ENCODE measurements around the gene COL23A1. TPM values are rescaled to one million over a fixed set of nuclear protein-coding genes. Genes with fewer than 3 reads are reported as not detected.

COL23A1 gene
- total and polyA plus RNA-seq, 2 donors = 0.87 to 0.90 TPM

DNA sequence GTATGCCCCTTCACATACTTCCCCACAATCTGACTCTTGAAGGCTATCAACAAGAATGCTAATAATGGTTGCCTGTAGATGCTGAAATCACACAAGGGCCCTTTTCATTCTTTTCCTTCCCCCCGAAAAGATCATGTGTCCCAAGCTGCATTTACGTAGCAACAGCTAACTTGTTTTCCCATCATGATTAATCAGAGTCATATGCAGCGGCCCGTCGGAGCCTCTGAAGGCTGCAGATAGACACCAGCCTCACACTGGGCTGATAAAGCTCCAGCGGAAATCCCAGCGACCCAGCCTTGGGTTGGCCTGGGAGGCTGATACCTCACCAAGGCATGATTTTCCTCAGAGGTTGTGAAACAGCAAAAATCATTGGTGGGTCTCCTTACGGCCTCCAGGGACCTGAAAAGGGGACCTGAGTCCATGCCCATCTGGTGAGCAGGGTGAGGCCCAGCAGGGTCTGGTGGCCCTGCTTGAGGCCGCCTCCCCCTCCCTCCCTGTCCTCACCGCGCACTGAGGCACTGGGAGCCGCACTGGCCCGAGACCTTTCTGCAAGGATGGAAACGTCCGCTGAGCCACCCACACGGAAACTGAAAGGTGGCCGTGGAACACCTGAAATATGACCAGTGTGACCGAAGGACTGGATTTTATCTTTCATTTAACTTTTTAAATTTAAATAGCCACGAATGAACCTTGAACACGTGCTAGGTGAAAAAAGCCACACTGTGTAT, 243.4 kb downstream of the COL23A1 start:
- Histone ChIP-seq H3K36me3 (ENCODE audit: insufficient read depth) (no peaks in the 10 kb centered on the region), H3K4me1 (ENCODE audit: insufficient read depth) (no peaks in the 10 kb centered on the region), H3K27ac (ENCODE audit: low read depth) (no peak overlapping the region), H3K4me3 (ENCODE audit: low read depth, low read length) (no peak overlapping the region)
- 87% methylated on average over 20 of the region's 20 CpGs for WGBS
- no peak for DNase-seq (ENCODE audit: extremely low spot score)

DNA sequence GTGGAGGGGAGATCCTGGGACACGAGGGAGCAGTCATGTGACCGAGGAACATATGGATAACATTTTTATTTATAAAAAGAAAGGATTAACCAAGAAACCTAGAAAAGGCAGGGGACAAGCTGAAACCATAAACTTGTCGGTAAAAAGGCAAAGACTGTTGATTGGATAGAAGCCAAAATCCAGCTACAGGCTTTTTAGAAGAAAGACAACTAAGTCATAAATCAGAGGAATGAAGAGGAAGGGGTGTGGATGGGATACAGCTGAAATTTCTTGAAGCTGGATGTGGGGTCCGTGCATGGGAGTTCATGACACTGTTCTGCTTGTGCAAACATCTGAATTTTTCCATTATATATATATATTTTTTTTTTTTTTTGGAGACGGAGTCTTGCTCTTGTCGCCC, 246.9 kb downstream of the COL23A1 start:
- Histone ChIP-seq H3K27ac (ENCODE audit: low read depth) (no peak overlapping the region), H3K4me3 (ENCODE audit: low read depth, low read length) (no peak overlapping the region), H3K4me1 (ENCODE audit: insufficient read depth) (no peaks in the 10 kb centered on the region), H3K36me3 (ENCODE audit: insufficient read depth) (no peaks in the 10 kb centered on the region)
- 45% methylated on average over 6 of the region's 6 CpGs for WGBS
- no peak for DNase-seq (ENCODE audit: extremely low spot score)

DNA sequence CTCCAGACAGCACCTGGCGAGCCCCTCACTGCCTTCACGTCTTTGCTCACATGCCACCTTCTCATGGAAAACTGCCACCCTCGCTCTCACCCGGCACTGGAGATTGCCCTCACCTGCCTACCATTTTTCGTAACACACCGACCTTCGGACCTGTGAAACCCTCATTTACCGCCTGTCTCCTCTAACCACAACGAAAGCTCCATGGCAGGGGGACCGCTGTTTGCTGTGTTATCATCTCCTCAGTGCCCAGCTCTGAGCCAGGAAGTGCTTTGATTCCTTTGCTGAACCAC, 248.4 kb downstream of the COL23A1 start:
- DNase-seq (ENCODE audit: extremely low spot score) = no peak
- Histone ChIP-seq H3K27ac (ENCODE audit: low read depth) (no peak overlapping the region), H3K4me1 (ENCODE audit: insufficient read depth) (no peaks in the 10 kb centered on the region), H3K36me3 (ENCODE audit: insufficient read depth) (no peaks in the 10 kb centered on the region), H3K4me3 (ENCODE audit: low read depth, low read length) (no peak overlapping the region)
- 92% methylated on average over 10 of the region's 10 CpGs for WGBS

DNA sequence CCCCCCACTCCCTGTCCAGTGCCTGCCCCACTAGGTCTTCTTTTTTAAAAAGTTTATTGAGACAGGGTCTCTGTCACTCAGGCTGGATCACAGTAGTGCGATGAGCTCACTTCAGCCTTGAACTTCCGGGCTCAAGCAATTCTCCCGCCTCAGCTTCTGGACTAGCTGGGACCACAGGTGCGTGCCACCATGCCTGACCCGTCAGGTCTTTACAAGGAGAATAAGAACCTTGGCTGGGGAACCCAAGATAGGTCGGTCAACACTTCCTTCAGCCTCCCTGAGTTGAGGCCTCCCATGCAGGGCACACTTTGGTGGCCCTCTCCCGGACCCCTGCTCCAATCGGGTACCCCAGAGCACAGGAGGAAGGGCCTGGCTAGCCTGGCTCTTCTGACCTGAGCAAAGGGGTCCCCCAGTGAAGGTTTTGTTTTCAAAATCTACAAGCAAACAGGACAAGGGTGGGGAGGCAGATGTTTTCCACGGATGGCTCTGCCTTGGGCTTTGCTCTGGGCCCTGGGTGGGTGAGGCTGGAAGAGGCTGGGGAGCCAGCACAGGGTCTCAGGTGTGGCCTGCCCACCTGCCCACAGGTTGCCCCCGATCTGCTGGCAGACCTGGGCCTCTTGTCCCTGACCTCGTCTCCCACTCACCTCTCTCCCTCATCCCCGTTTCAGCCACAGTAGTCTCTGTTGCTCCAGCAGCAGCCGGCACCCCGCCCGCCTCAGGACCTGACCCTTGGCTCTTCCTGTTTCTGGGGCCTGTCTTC, 248.9 kb downstream of the COL23A1 start:
- Histone ChIP-seq H3K27ac (ENCODE audit: low read depth) (no peak overlapping the region), H3K36me3 (ENCODE audit: insufficient read depth) (no peaks in the 10 kb centered on the region), H3K4me1 (ENCODE audit: insufficient read depth) (no peaks in the 10 kb centered on the region), H3K4me3 (ENCODE audit: low read depth, low read length) (no peak overlapping the region)
- 92% methylated on average over 15 of the region's 15 CpGs for WGBS
- no peak for DNase-seq (ENCODE audit: extremely low spot score)

DNA sequence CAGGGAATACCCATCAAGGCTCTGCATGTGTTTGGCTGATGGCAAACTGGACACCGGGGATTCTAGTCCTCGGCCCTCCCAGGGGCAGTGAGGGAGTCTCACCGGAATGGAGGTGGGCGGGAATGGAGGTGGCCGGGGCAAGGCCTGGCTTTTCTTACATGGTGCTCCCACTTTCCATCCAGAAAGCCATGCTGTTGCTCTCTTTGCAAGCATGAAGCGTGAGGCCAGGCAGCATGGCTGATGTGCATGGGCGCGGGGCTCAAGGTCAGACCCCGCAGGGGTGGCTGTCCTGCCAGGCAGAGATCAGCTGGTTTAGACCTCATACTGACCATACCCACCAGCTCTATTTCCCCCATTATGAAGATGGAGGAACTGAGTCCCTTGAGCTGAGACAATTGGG, 249.6 kb downstream of the COL23A1 start:
- no peak for DNase-seq (ENCODE audit: extremely low spot score)
- 97% methylated on average over 9 of the region's 9 CpGs for WGBS
- Histone ChIP-seq H3K4me1 (ENCODE audit: insufficient read depth) (no peaks in the 10 kb centered on the region), H3K4me3 (ENCODE audit: low read depth, low read length) (no peak overlapping the region), H3K36me3 (ENCODE audit: insufficient read depth) (no peaks in the 10 kb centered on the region), H3K27ac (ENCODE audit: low read depth) (no peak overlapping the region)

DNA sequence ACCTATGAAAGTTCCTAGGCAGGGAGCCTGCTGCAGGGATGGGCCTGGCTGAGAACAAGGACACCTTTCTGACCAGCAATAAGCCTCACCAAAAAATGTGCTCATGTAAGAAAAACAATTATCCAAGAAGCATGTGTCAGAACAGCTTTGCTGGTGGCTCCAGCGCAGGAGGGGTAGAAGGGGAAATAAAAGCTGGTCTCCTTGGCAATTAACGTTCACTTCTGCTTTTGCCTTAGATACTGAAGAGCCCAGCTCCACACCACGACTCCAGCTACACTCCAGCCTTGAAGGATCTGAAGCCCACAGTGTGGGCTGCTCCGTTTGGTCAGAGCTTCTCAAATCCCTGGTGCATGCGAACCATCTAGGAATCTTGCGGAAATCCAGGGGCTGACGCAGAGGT, 250.0 kb downstream of the COL23A1 start:
- Histone ChIP-seq H3K4me3 (ENCODE audit: low read depth, low read length) (no peak overlapping the region), H3K4me1 (ENCODE audit: insufficient read depth) (no peaks in the 10 kb centered on the region), H3K36me3 (ENCODE audit: insufficient read depth) (no peaks in the 10 kb centered on the region), H3K27ac (ENCODE audit: low read depth) (no peak overlapping the region)
- WGBS = 89% methylated on average over 7 of the region's 7 CpGs
- no peak for DNase-seq (ENCODE audit: extremely low spot score)

DNA sequence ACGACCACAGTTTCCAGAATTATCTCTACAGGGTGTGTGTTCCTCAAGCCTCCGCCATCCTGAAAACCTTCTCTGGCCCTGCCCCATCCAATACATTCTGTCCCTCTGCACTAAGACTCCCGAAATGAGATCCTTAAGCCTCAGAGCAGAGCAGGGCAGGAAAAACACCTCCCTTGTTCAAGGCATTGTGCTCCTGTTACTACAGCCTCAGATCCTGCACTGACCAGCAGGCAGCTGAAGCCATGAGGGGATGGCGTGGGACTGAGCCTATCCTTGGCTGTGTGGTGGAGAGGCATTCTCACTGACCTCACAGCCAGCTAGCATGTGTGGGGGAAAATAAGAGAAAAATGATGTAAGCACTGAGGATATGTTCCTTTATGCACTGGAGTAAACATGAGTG, 250.9 kb downstream of the COL23A1 start:
- DNase-seq (ENCODE audit: extremely low spot score) = no peak
- 81% methylated on average over 4 of the region's 4 CpGs for WGBS

DNA sequence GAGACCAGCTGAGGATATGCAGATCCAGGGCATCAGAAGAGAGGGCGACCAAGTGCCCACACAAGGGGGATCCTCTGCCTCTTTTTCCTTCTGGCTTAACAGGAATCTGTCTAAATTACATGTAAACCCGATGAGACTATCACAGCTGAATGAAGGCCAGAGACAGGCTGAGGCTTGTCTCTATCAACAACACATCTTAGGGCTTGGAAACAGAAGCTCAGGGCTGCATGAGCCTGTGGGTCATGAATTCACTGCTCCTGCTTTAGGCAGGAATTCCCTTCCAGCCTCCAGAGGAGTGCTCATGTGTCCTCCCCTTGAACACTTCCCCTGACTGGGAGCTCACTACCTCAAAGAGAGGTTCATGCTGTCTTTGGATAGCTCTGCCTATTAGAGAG, 251.4 kb downstream of the COL23A1 start:
- H3K4me1 ChIP-seq (ENCODE audit: insufficient read depth) = no peaks in the 10 kb centered on the region
- 57% methylated on average over 2 of the region's 2 CpGs for WGBS
- no peaks in the 10 kb centered on the region for H3K36me3 ChIP-seq (ENCODE audit: insufficient read depth)
- DNase-seq (ENCODE audit: extremely low spot score) = peak; percentile 52
- H3K4me3 ChIP-seq (ENCODE audit: low read depth, low read length) = no peak overlapping the region
- H3K27ac ChIP-seq (ENCODE audit: low read depth) = no peak overlapping the region

More for the DNA sequence above, 250.9 kb downstream of the COL23A1 start:
- no peak overlapping the region for H3K4me3 ChIP-seq (ENCODE audit: low read depth, low read length)
- H3K27ac ChIP-seq (ENCODE audit: low read depth) = no peak overlapping the region
- H3K4me1 ChIP-seq (ENCODE audit: insufficient read depth) = no peaks in the 10 kb centered on the region
- H3K36me3 ChIP-seq (ENCODE audit: insufficient read depth) = no peaks in the 10 kb centered on the region

DNA sequence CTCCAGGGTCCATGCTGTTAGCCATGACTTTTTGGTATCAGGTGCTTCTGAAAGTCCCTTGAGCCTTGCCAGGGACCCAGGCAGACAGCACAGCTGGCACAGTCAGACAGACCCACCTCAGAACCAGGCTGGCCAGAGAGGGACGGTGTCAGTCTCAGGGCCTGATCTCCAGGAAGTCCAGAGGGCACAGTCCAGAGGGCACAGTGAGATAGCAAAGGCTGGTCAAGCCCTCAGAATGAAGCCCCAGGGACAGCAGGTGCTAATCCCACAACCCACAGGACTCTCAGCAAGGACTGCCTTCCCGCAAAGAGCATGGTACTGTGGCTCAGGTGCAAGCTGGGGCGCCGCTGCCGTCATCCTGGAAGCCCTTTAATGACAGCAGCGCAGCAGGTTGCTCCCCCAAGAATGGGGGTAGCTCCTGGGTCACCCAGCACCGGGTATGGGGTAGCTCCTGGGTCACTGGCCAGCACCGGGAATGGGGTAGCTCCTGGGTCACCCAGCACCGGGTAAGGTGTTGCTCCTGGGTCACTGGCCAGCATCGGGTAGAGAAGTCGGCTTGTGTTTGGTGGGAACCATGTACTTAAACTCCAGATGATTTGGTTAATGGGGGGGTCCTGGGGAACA, 252.0 kb downstream of the COL23A1 start:
- Histone ChIP-seq H3K27ac (ENCODE audit: low read depth) (no peak overlapping the region), H3K4me3 (ENCODE audit: low read depth, low read length) (no peak overlapping the region), H3K4me1 (ENCODE audit: insufficient read depth) (no peaks in the 10 kb centered on the region), H3K36me3 (ENCODE audit: insufficient read depth) (no peaks in the 10 kb centered on the region)
- WGBS = 89% methylated on average over 11 of the region's 11 CpGs
- DNase-seq (ENCODE audit: extremely low spot score) = no peak

DNA sequence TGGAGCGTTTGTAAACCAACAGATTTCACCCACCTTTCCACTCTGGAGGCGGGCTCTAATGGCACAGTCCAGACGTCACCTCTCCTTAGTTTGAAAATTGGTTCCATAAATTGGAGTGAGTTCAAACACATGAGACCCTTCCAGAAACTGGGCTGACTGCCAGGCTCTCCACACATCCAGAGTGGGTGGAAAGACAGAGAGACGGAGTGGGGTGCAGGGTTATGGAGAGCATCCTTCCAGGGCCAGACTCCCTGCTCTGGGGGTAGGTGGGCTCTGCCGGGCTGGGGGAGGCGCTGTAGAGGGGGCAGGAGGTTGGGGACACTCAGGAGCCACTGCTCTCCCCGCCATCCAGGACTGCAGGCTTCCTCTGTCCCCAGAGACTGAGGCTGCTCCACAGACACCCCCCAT, 252.9 kb downstream of the COL23A1 start:
- no peak overlapping the region for H3K27ac ChIP-seq (ENCODE audit: low read depth)
- H3K4me3 ChIP-seq (ENCODE audit: low read depth, low read length) = no peak overlapping the region
- no peaks in the 10 kb centered on the region for H3K36me3 ChIP-seq (ENCODE audit: insufficient read depth)
- 59% methylated on average over 7 of the region's 7 CpGs for WGBS
- DNase-seq (ENCODE audit: extremely low spot score) = no peak
- H3K4me1 ChIP-seq (ENCODE audit: insufficient read depth) = no peaks in the 10 kb centered on the region

DNA sequence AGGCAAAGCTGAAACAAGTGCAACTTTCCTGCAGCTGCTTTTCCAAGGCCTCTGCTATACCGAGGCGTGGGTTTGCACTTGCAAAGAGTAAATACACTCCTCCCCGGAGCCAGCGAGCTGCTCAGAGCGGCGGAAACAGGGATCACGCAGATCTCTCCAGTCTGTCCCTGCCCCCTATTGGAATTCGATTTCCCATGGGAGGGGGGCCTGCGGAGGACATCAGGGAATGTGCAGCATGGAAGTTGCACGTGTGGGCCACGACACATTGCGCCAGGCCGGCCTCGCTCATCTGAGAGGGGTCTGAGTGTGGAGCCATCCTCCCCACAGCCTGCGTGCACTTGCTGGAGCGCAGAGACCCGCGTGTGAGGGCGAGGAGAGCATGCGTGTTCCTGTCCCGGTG, 253.3 kb downstream of the COL23A1 start:
- no peaks in the 10 kb centered on the region for H3K36me3 ChIP-seq (ENCODE audit: insufficient read depth)
- 51% methylated on average over 21 of the region's 21 CpGs for WGBS
- no peak overlapping the region for H3K27ac ChIP-seq (ENCODE audit: low read depth)
- no peaks in the 10 kb centered on the region for H3K4me1 ChIP-seq (ENCODE audit: insufficient read depth)
- no peak overlapping the region for H3K4me3 ChIP-seq (ENCODE audit: low read depth, low read length)
- DNase-seq (ENCODE audit: extremely low spot score) = no peak

DNA sequence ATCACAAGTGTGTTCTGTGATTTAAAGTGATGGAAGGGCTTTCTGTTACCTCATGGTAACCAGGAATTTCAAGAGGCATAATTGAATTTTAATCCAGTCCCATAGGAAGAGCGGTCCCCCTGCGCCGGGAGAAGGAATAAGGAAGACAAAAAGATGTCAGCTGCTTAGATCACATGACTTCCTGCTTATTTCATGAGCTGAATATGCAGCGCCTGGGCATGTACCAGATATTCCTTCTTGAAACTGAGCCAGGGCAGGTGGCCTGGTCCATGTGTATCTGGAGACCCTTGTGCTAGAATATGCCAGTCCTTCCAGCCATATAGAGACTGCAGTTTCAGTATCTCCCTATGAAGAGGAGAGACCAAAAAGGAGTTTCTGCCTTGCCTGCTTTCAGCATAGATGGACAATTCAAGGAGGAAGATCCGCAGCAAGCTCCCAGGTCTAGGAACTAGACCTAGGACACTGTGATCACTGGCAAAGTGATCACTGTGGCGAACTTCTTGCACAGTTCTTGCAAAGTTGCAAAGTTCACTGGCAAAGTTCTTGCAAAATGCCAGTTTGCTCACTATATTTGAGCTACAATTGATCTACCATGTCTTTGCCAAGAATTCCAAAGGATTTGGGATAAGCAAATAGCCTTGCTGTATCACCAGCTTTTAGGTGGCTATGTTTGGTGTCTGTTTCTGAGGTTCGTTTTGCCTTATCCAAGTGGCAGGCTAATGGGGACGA, 254.7 kb downstream of the COL23A1 start:
- DNase-seq (ENCODE audit: extremely low spot score) = no peak
- 87% methylated on average over 8 of the region's 8 CpGs for WGBS
- Histone ChIP-seq H3K27ac (ENCODE audit: low read depth) (no peak overlapping the region), H3K4me1 (ENCODE audit: insufficient read depth) (no peaks in the 10 kb centered on the region), H3K36me3 (ENCODE audit: insufficient read depth) (no peaks in the 10 kb centered on the region), H3K4me3 (ENCODE audit: low read depth, low read length) (no peak overlapping the region)

DNA sequence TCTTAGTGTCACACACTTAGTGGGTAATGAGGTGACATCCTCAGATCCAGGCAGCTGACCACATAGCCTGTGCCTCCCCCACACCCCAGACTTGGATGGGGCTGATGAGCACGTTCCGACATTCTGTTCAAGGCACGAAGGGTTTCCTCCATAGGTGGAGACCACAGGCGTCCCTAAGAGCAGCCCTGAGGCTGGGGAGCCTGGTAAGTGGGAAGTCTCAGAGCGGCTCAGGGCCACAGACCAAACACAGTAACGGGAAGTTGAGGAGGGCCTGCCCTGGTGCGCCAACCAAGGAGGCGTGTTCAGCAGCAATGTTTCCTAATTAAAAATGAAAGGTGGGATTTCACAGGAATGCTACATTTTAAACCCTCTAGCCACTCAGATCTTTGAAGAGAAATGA, 255.3 kb downstream of the COL23A1 start:
- DNase-seq (ENCODE audit: extremely low spot score) = no peak
- no peak overlapping the region for H3K27ac ChIP-seq (ENCODE audit: low read depth)
- H3K4me1 ChIP-seq (ENCODE audit: insufficient read depth) = no peaks in the 10 kb centered on the region
- 92% methylated on average over 8 of the region's 8 CpGs for WGBS
- no peak overlapping the region for H3K4me3 ChIP-seq (ENCODE audit: low read depth, low read length)
- H3K36me3 ChIP-seq (ENCODE audit: insufficient read depth) = no peaks in the 10 kb centered on the region
